Osteoblast (primary cell): Measurements from ENCODE around the gene PTGDR2. TPM values are rescaled to one million over a fixed set of nuclear protein-coding genes. Genes with fewer than 3 reads are reported as not detected.

Experiments used
- DNase-seq: peaks from one replicate; pipeline ENCODE4 v3.0.0; 2011; ENCODE audit warnings: low spot score, mixed read lengths; ENCODE audit not compliant: insufficient read length; ENCODE audit errors: missing footprints
- H2AFZ ChIP-seq: 2 replicates; pipeline ENCODE4 v1.6.0; 2011; ENCODE audit warnings: mild to moderate bottlenecking, low read length
- H3K27ac ChIP-seq: 2 replicates; pipeline ENCODE4 v1.5.1; 2011; ENCODE audit warnings: mild to moderate bottlenecking, low read depth, low read length, moderate library complexity
- H3K27me3 ChIP-seq: 2 replicates; pipeline ENCODE4 v1.6.0; 2012; ENCODE audit warnings: mild to moderate bottlenecking, control low read depth, inconsistent platforms, low read length, moderate library complexity; ENCODE audit not compliant: insufficient read depth
- H3K36me3 ChIP-seq: 2 replicates; pipeline ENCODE4 v1.5.1; 2011; ENCODE audit warnings: mild to moderate bottlenecking, low read length, control low read depth, moderate library complexity; ENCODE audit not compliant: insufficient read depth
- H3K4me1 ChIP-seq: 2 replicates; pipeline ENCODE4 v1.5.1; 2011; ENCODE audit warnings: mild to moderate bottlenecking, low read length, control low read depth, moderate library complexity; ENCODE audit not compliant: insufficient read depth
- H3K4me2 ChIP-seq: 2 replicates; pipeline ENCODE4 v1.6.0; 2011; ENCODE audit warnings: mild to moderate bottlenecking, low read length; ENCODE audit not compliant: insufficient read depth
- H3K4me3 ChIP-seq: fragments of 200-600 bp; sonication (generic); 3 replicates; pipeline ENCODE4 v1.5.1; 2012; ENCODE audit warnings: mild to moderate bottlenecking, low read length, inconsistent platforms; ENCODE audit not compliant: insufficient read depth
- H3K79me2 ChIP-seq: 2 replicates; pipeline ENCODE4 v1.6.0; 2012; ENCODE audit warnings: mild to moderate bottlenecking, low read length, control low read depth, inconsistent platforms; ENCODE audit not compliant: insufficient read depth
- H3K9me3 ChIP-seq: 2 replicates; pipeline ENCODE4 v1.5.1; 2011; ENCODE audit warnings: low read depth, low read length, control low read depth
- H4K20me1 ChIP-seq: 2 replicates; pipeline ENCODE4 v1.6.0; 2012; ENCODE audit warnings: mild to moderate bottlenecking, low read length, control low read depth; ENCODE audit not compliant: insufficient read depth
- total RNA-seq: library from RNA; depleted of rRNA; stranded (reverse); fragments of >200 nt; gene quantifications from 2 replicates; pipeline ENCODE4 v1.2.3, GENCODE V29; 2012
- TF ChIP-seq, protein P1 (sequence below): IDR thresholded peaks from 2 replicates; pipeline ENCODE4 v1.5.1; 2011; ENCODE audit warnings: mild to moderate bottlenecking, low read depth, low read length, moderate library complexity; ENCODE audit errors: extremely low read depth

Gene PTGDR2
- total RNA-seq, 1 donor = not detected

DNA sequence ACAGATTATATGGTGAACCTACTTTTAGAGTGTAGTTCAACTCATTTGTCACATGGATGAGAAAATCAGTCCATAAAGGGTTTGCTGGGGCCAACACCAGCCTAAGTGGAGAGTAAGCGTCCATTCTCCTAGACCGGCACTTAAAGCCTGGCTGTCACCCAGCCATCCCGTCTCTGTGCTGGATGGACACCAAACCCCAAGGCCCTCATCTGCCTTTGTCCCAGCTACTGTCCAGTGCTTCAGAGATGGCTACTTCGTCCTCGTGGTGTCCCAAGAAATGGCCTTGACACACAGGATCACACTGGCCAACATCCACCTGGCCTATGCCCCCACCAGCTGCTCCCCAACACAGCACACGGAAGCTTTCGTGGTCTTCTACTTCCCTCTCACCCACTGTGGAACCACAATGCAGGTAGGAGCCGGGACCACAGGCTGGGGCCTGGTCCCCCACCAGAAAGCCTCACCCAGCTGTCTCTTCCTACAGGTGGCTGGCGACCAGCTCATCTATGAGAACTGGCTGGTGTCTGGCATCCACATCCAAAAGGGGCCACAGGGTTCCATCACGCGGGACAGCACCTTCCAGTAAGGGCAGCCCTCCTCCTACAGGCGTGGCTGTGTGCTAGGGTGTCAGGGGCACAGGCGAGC is 15.1 kb upstream of the PTGDR2 start:
- Histone ChIP-seq H3K27me3 (peaks cover 6% of the 10 kb centered on the region), H2AFZ (no peak overlapping the region), H3K9me3 (no peaks in the 10 kb centered on the region), H3K36me3 (no peaks in the 10 kb centered on the region), H3K4me3 (no peak overlapping the region), H4K20me1 (no peaks in the 10 kb centered on the region), H3K4me2 (no peak overlapping the region), H3K79me2 (no peaks in the 10 kb centered on the region), H3K27ac (no peak overlapping the region), H3K4me1 (peaks cover 27% of the 10 kb centered on the region)
- DNase-seq = no peak
- TF ChIP-seq, protein P1, sequence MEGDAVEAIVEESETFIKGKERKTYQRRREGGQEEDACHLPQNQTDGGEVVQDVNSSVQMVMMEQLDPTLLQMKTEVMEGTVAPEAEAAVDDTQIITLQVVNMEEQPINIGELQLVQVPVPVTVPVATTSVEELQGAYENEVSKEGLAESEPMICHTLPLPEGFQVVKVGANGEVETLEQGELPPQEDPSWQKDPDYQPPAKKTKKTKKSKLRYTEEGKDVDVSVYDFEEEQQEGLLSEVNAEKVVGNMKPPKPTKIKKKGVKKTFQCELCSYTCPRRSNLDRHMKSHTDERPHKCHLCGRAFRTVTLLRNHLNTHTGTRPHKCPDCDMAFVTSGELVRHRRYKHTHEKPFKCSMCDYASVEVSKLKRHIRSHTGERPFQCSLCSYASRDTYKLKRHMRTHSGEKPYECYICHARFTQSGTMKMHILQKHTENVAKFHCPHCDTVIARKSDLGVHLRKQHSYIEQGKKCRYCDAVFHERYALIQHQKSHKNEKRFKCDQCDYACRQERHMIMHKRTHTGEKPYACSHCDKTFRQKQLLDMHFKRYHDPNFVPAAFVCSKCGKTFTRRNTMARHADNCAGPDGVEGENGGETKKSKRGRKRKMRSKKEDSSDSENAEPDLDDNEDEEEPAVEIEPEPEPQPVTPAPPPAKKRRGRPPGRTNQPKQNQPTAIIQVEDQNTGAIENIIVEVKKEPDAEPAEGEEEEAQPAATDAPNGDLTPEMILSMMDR = no peak

DNA sequence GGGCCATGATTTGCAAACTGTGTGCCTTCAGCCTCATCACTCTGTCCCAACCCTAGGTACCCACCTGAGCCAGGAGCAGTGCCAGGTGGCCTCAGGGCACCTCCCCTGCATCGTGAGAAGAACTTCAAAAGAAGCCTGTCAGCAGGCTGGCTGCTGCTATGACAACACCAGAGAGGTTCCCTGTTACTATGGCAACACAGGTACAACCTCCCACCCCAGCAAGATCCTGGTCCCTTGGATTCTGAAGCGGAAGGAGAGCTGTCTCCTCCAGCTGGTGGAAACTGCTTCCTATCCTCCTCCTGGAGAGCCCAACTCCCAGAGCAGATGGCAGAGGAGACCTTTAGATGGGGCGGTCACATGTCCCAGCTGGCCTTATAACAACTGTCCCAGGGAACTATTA is 14.5 kb upstream of the PTGDR2 start:
- Histone ChIP-seq H3K79me2 (no peaks in the 10 kb centered on the region), H3K4me3 (no peak overlapping the region), H3K27me3 (peaks cover 6% of the 10 kb centered on the region), H3K27ac (no peak overlapping the region), H3K36me3 (no peaks in the 10 kb centered on the region), H3K4me1 (peaks cover 27% of the 10 kb centered on the region), H3K4me2 (no peak overlapping the region), H4K20me1 (no peaks in the 10 kb centered on the region), H2AFZ (no peak overlapping the region), H3K9me3 (no peaks in the 10 kb centered on the region)
- DNase-seq = peak; percentile 61
- TF ChIP-seq, protein P1 = no peak

DNA sequence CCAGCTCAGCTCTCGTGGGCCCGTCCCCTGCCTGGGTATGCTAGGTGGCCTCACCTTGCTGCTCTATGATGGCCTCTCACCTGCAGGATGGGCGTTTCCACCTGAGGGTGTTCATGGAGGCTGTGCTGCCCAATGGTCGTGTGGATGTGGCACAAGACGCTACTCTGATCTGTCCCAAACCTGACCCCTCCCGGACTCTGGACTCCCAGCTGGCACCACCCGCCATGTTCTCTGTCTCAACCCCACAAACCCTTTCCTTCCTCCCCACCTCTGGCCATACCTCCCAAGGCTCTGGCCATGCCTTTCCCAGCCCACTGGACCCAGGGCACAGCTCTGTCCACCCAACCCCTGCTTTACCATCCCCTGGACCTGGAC is 13.7 kb upstream of the PTGDR2 start:
- TF ChIP-seq, protein P1 = no peak
- no peaks in the 10 kb centered on the region for H3K36me3 ChIP-seq
- H3K4me1 ChIP-seq = peaks cover 27% of the 10 kb centered on the region
- H3K4me2 ChIP-seq = no peak overlapping the region
- no peaks in the 10 kb centered on the region for H3K79me2 ChIP-seq
- H3K9me3 ChIP-seq = no peaks in the 10 kb centered on the region
- H3K4me3 ChIP-seq = no peak overlapping the region
- H3K27me3 ChIP-seq = peaks cover 6% of the 10 kb centered on the region
- no peaks in the 10 kb centered on the region for H4K20me1 ChIP-seq
- H3K27ac ChIP-seq = no peak overlapping the region
- no peak overlapping the region for H2AFZ ChIP-seq
- no peak for DNase-seq

DNA sequence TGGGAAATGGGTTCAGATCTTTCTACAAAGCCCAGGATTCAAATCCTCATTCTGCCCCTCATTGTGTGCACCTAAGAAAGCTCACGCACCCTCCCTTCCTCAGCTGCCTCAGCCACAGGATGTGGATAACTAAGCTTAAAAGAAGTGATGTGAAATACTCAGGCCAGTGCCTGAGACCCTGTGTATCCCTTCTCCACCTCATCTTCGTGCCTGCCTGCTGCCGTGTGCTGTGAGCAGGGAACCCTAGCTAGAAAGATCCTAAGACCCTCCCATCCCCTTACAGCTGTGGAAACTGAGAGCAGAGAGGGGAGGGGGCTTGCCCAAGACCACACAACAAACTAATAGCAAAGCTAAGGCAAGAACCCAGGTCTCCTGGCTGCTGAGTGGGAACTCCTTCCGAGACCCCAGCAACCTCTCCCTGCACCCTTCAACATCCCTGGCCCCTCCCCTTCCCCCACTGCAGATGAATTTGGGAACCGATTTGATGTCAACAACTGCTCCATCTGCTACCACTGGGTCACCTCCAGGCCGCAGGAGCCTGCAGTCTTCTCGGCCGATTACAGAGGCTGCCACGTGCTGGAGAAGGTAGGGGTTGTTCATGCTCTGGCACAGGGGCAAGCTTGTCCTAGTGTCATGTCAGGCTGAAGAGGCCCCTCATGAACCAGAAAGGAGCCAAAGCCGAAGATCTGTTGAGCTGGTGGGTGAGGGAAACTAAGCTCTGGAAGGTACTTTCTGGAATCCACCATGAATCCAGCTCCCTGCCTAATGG is 13.1 kb upstream of the PTGDR2 start:
- H3K79me2 ChIP-seq = no peaks in the 10 kb centered on the region
- H2AFZ ChIP-seq = no peak overlapping the region
- no peak for DNase-seq
- H3K4me2 ChIP-seq = no peak overlapping the region
- H3K36me3 ChIP-seq = no peaks in the 10 kb centered on the region
- no peak overlapping the region for H3K27ac ChIP-seq
- TF ChIP-seq, protein P1 = no peak
- H4K20me1 ChIP-seq = no peaks in the 10 kb centered on the region
- peaks cover 6% of the 10 kb centered on the region for H3K27me3 ChIP-seq
- no peaks in the 10 kb centered on the region for H3K9me3 ChIP-seq
- H3K4me3 ChIP-seq = no peak overlapping the region
- peaks cover 27% of the 10 kb centered on the region for H3K4me1 ChIP-seq
